OCI-LY7 (cell line): ENCODE data around the gene HSPB3.

Experiments used
- EZH2phosphoT487 ChIP-seq: fragments of 200-600 bp; sonication (generic); IDR thresholded peaks from 2 replicates; pipeline ENCODE4 v1.6.1; 2018; ENCODE audit warnings: low read depth, borderline replicate concordance, mild to moderate bottlenecking, mixed run types, antibody characterized with exemption, low read length, moderate library complexity, mixed read lengths
- TF ChIP-seq, protein P1 (sequence below): fragments of 200-600 bp; sonication (generic); conservative IDR thresholded peaks from 2 replicates; pipeline ENCODE4 v1.5.1; 2014; ENCODE audit warnings: mild to moderate bottlenecking, antibody characterized with exemption, low read length, moderate library complexity, mixed read lengths

DNA sequence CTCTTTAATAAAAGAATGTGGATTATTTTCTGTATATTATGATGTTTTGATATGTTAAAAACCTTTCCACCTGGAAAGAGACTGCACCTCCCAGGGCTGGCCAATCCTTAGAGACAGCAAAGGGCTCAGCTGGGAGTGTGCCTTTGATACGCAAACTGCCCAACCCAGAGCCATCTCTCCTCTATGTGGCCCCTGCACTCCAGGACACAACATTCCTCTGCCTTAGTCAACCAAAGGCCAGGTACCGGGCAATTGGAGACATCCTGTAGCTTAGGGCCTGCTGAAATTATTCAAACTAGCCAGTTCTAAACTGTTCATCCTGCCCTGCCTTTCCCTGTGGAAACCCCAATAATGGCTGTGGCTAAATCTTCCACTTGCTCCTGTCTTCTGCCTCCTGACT lies 5.0 kb upstream of the HSPB3 start:
- TF ChIP-seq EZH2phosphoT487 = no peak
- TF ChIP-seq, protein P1, sequence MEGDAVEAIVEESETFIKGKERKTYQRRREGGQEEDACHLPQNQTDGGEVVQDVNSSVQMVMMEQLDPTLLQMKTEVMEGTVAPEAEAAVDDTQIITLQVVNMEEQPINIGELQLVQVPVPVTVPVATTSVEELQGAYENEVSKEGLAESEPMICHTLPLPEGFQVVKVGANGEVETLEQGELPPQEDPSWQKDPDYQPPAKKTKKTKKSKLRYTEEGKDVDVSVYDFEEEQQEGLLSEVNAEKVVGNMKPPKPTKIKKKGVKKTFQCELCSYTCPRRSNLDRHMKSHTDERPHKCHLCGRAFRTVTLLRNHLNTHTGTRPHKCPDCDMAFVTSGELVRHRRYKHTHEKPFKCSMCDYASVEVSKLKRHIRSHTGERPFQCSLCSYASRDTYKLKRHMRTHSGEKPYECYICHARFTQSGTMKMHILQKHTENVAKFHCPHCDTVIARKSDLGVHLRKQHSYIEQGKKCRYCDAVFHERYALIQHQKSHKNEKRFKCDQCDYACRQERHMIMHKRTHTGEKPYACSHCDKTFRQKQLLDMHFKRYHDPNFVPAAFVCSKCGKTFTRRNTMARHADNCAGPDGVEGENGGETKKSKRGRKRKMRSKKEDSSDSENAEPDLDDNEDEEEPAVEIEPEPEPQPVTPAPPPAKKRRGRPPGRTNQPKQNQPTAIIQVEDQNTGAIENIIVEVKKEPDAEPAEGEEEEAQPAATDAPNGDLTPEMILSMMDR = no peak
